GM10266 (cell line): ENCODE data around the gene OXSR1.

ENCODE experiments used
- DNase-seq: peaks from one replicate; pipeline ENCODE4 v3.0.0; 2012; ENCODE audit errors: extremely low spot score
- CTCF ChIP-seq: IDR thresholded peaks from 2 replicates; pipeline ENCODE4 v1.5.1; 2012; ENCODE audit warnings: mild to moderate bottlenecking, low read depth; ENCODE audit not compliant: control insufficient read depth, insufficient read depth; ENCODE audit errors: missing control alignments

Gene OXSR1

DNA sequence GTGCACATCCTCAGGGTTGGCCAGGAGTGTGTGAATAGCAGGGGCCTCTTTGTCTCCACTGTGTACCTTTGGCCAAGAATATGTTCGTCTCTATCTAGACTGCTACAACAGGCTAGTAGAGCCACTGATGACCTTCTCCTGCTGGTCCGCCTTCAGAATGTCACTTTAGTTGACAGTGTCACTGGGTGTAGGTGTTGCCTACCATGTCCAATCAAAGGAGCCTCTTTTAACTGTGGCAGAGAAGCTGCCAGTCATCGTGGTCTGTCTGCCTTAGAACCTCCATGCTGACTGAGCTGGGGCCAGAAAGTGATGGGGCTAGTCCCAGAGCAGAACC is 40.1 kb downstream of the OXSR1 start:
- TF ChIP-seq CTCF: no peak
- no peak for DNase-seq

DNA sequence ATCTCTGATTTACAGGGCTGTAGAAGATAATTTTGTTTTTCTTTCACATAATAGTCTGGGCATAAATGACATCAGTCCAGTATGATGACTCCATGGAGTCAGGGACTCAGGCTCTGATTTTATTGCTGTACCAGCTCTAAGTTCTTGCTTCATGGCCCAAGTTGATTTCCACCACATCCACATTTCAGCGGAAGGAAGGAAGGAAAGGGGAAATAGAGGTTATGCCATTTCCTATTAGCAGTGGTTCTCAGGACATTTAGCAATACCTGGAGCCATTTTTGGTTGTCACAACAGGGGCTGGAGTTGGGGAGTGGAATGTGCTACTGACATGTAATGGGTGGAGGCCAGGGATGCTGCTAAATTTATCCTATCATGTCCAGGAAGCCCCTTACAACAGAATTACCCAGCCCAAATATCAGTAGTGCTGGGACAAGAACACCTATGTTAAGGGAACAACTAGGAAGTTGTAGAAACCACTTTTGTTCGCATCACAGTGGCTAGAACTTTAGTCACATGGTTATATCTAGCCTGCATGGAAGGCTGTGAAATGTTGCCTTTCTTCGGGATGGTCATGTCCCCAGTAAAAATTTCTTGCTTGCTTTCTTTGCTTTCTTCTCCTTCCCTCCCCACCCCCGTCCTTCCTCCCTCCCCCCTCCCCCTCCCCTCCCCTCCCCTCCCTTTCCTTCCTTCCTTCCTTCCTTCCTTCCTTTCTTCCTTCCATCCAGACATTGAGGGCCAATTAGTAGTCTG is 42.1 kb downstream of the OXSR1 start:
- TF ChIP-seq CTCF: no peak

GRCh38 chr3:38210141-38210757 is 44.9 kb downstream of the OXSR1 start:
- no peak for TF ChIP-seq CTCF
- DNase-seq: peak; percentile 20

More for the DNA sequence above, 42.1 kb downstream of the OXSR1 start:
- DNase-seq: no peak

- TF ChIP-seq CTCF: no peak
- no peak for DNase-seq
Measured at GRCh38 chr3:38212141-38212540, 46.8 kb downstream of the OXSR1 start.

DNA sequence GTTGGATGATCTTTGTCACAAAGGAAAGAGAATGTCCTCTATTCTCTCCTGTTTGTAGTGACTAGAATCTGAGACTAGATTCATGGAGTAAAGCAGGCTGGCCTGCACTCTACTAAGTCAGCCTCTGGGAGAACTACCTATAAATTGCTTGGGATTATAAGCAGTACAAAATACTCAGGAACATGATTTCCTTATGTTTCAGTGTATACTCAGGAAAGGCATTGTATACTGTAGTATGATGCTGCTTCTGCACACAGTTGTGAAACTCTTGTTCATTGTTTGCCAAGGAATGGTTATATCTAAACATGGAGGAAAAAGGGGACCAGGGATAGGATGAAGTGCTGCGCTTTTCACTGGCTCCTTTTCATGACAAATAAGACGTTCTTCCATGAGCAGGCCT is 49.2 kb downstream of the OXSR1 start:
- no peak for TF ChIP-seq CTCF

DNA sequence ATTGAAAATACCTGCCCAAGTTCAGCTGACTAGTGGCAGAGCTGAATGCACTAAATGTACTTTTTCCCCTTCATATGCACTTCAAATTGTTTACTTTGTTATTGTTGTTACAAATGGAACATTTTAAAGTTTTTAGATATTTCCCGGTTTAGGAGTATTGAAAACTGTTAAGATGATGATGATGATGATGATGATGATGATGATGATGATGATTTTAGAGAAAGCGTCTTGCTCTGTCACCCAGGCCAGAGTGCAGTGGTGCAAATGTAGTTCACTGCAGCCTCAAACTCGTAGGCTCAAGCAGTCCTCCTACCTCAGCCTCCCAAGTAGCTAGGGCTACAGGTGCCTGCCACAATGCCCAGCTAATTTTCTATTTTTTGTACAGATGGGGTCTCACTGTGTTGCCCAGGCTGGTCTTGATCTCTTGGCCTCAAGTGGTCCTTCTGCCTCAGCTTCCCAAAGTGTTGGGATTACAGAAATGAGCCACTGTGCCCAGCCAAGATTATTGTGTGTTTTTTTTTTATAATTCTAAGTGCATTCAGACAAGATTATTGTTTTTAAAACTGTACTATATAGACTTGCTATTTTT is 54.4 kb downstream of the OXSR1 start:
- no peak for DNase-seq
- no peak for TF ChIP-seq CTCF

More for the DNA sequence above, 49.2 kb downstream of the OXSR1 start:
- DNase-seq: no peak

DNA sequence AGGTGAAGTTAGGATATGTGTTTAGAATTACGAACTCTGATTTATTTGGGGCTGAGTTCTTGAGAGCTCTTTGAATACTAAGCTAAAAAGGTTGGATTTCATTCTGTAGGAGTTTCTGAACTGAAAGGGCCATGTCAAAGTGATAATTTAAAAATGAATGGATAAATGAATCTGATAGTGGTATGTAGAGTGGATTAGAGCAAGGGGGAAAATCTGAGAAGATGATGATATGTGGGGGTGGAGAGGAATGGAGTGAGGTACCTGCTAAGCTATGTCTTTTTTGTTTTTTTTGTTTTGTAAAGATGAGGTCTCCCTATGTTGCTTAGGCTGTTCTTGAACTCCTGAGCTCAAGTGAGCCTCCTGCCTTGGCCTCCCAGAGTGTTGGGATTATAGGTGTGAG is 55.7 kb downstream of the OXSR1 start:
- no peak for DNase-seq
- no peak for TF ChIP-seq CTCF
